T-helper 1 cell treated with Interleukin-12 subunit alpha and Interleukin-12 subunit beta and Interleukin-4 antibody, amounts not matched to agents 30 ng/mL and 1 ng/mL, for 36 hours (primary cell): ENCODE data around the gene BARX1. TPM values are rescaled to one million over a fixed set of nuclear protein-coding genes. Genes with fewer than 3 reads are reported as not detected.

ENCODE experiments used
- total RNA-seq: library from RNA; stranded (reverse); gene quantifications from 2 replicates; pipeline ENCODE4 v1.2.3, GENCODE V29; 2022

BARX1 gene
- total RNA-seq, 1 donor from 2014 or later: not detected

Other genes starting within 250 kb of the BARX1 start
- gene PTPDC1, start 129.1 kb upstream of the BARX1 start, total RNA-seq: 3.8 and 3.9 TPM in 2 replicates